IMR-90 (cell line): Measurements from ENCODE around the gene MAGEA2. TPM values are rescaled to one million over a fixed set of nuclear protein-coding genes. Genes with fewer than 3 reads are reported as not detected.
"Not testable (repeated sequence)": the region's sequence is repeated elsewhere in the genome, so short reads cannot be mapped to it uniquely, and the experiment has no call there.

Source experiments
- ATAC-seq: fragments of 200-7000 bp; cut with Tn5 transposase; 2 replicates; pipeline ENCODE4 v1.9.1; 2020; ENCODE audit warnings: low read depth, mild to moderate bottlenecking, moderate library complexity
- Bru-seq: library from RNA; stranded (reverse); fragments of 400-500 nt; gene quantifications from one replicate; lab custom pipeline; 2021; lab: Mats Ljungman, UMichigan
- BruChase-seq, 2 experiments: library from RNA; stranded (reverse); fragments of 400-500 nt; gene quantifications; one replicate each; lab custom pipeline; 2021; lab: Mats Ljungman, UMichigan
- BruUV-seq: library from RNA; stranded (reverse); fragments of 400-500 nt; replicated peaks from 2 replicates; lab custom pipeline; 2021; lab: Mats Ljungman, UMichigan
- CTCF ChIA-PET: fragments of 300-600 bp; formaldehyde crosslinking; extraction: SDS; loops from one replicate; lab custom pipeline; 2021; ENCODE audit warnings: antibody characterized with exemption; lab: Yijun Ruan, JAX
- POLR2A ChIA-PET: fragments of 300-600 bp; sonication (Branson Sonifier 250); formaldehyde crosslinking; loops from one replicate; lab custom pipeline; 2022; ENCODE audit warnings: antibody characterized with exemption; ENCODE audit not compliant: unreplicated experiment; lab: Charles Lee
- DNase-seq: peaks from one replicate; pipeline ENCODE4 v3.0.0; 2013
- H2AFZ ChIP-seq: replicated peaks from 2 replicates; pipeline ENCODE3; 2013; ENCODE audit warnings: low read length, mild to moderate bottlenecking; ENCODE audit not compliant: poor library complexity
- H2AK5ac ChIP-seq: 2 replicates; pipeline ENCODE4 v1.6.1; 2013; ENCODE audit warnings: low read depth, low read length, inconsistent platforms
- H2AK9ac ChIP-seq: replicated peaks from 2 replicates; pipeline ENCODE3; 2013; ENCODE audit warnings: mild to moderate bottlenecking, low read depth, low read length, moderate library complexity; ENCODE audit not compliant: poor library complexity
- H2BK120ac ChIP-seq: 2 replicates; pipeline ENCODE4 v1.6.1; 2013; ENCODE audit warnings: low read depth, low read length, inconsistent platforms
- H2BK15ac ChIP-seq: 3 replicates; pipeline ENCODE4 v1.6.1; 2013; ENCODE audit warnings: low read depth, low read length, inconsistent platforms
- H2BK20ac ChIP-seq: 2 replicates; pipeline ENCODE4 v1.6.1; 2013; ENCODE audit warnings: low read depth, mild to moderate bottlenecking, inconsistent platforms, low read length, moderate library complexity
- H2BK5ac ChIP-seq: 2 replicates; pipeline ENCODE4 v1.6.1; 2013; ENCODE audit warnings: mild to moderate bottlenecking, low read depth, low read length, inconsistent platforms; ENCODE audit not compliant: poor library complexity, severe bottlenecking
- H3K14ac ChIP-seq: replicated peaks from 2 replicates; pipeline ENCODE4 v1.6.1; 2013; ENCODE audit warnings: low read depth, low read length, inconsistent platforms
- H3K18ac ChIP-seq: 2 replicates; pipeline ENCODE4 v1.6.1; 2013; ENCODE audit warnings: low read depth, low read length, control low read depth
- H3K23ac ChIP-seq: 2 replicates; pipeline ENCODE4 v1.6.1; 2013; ENCODE audit warnings: low read depth, low read length, inconsistent platforms
- H3K27ac ChIP-seq: 2 replicates; pipeline ENCODE4 v1.5.1; 2013; ENCODE audit warnings: mild to moderate bottlenecking, control low read depth, low read length; ENCODE audit not compliant: insufficient read depth
- H3K27me3 ChIP-seq: 2 replicates; pipeline ENCODE4 v1.6.1; 2013; ENCODE audit warnings: low read length; ENCODE audit not compliant: control insufficient read depth, insufficient read depth
- H3K36me3 ChIP-seq: 2 replicates; pipeline ENCODE4 v1.6.1; 2013; ENCODE audit warnings: low read length, mixed read lengths; ENCODE audit not compliant: control insufficient read depth, insufficient read depth
- H3K4ac ChIP-seq: 2 replicates; pipeline ENCODE4 v1.6.1; 2013; ENCODE audit warnings: low read depth, low read length, inconsistent platforms
- H3K4me1 ChIP-seq: 2 replicates; pipeline ENCODE4 v1.6.1; 2013; ENCODE audit warnings: low read length, mixed read lengths; ENCODE audit not compliant: control insufficient read depth, insufficient read depth
- H3K4me2 ChIP-seq: 2 replicates; pipeline ENCODE4 v1.6.1; 2013; ENCODE audit warnings: low read depth, mild to moderate bottlenecking, control low read depth, low read length, moderate library complexity
- H3K4me3 ChIP-seq: 2 replicates; pipeline ENCODE4 v1.5.1; 2013; ENCODE audit warnings: low read depth, mild to moderate bottlenecking, control low read depth, low read length, moderate library complexity; ENCODE audit not compliant: insufficient read depth
- H3K56ac ChIP-seq: 2 replicates; pipeline ENCODE4 v1.6.1; 2013; ENCODE audit warnings: low read length, inconsistent platforms; ENCODE audit not compliant: insufficient read depth; ENCODE audit errors: extremely low read depth
- H3K79me1 ChIP-seq, 2 experiments: 2 replicates each; pipeline ENCODE4 v1.6.1; 2013; ENCODE audit warnings: low read length in 2 of 2, inconsistent platforms in 1 of 2, low read depth in 1 of 2
- H3K9ac ChIP-seq: 2 replicates; pipeline ENCODE4 v1.6.1; 2013; ENCODE audit warnings: low read depth, low read length, control low read depth
- H3K9me1 ChIP-seq: 2 replicates; pipeline ENCODE4 v1.6.1; 2013; ENCODE audit warnings: low read length, inconsistent platforms; ENCODE audit not compliant: insufficient read depth
- H3K9me3 ChIP-seq: 2 replicates; pipeline ENCODE4 v1.6.1; 2013; ENCODE audit warnings: low read length; ENCODE audit not compliant: control insufficient read depth, insufficient read depth
- H4K20me1 ChIP-seq: 2 replicates; pipeline ENCODE4 v1.6.1; 2013; ENCODE audit warnings: low read length, inconsistent platforms; ENCODE audit not compliant: insufficient read depth
- H4K5ac ChIP-seq: 2 replicates; pipeline ENCODE4 v1.6.1; 2013; ENCODE audit warnings: mild to moderate bottlenecking, low read depth, low read length, control low read depth
- H4K8ac ChIP-seq, 2 experiments: 2 replicates each; pipeline ENCODE4 v1.6.1; 2013; ENCODE audit warnings: low read depth in 2 of 2, low read length in 2 of 2, control low read depth in 1 of 2, inconsistent platforms in 1 of 2
- H4K91ac ChIP-seq: 2 replicates; pipeline ENCODE4 v1.6.1; 2013; ENCODE audit warnings: low read depth, low read length, inconsistent platforms; ENCODE audit not compliant: insufficient read depth
- WGBS, 2 experiments: methylation state at CpG; one replicate each; pipeline versions ENCODE4 v1.1.5 to v1.1.7; 2013; ENCODE audit warnings: missing lambda C conversion rate in 2 of 2; ENCODE audit not compliant: insufficient read length in 1 of 2; ENCODE audit errors: extremely low coverage in 2 of 2; 5-methylcytosine and 5-hydroxymethylcytosine counted together
- dilution Hi-C: fragments of 300-500 bp; cut with HindIII; formaldehyde crosslinking; loops from one replicate; pipeline ENCODE4 v1.14.3; 2018; ENCODE audit warnings: low sequenced_read_pairs; ENCODE audit not compliant: unreplicated experiment
- in situ Hi-C: fragments of 300-500 bp; cut with MboI; formaldehyde crosslinking; loops from 3 replicates; pipeline ENCODE4 v1.14.3; 2019; ENCODE audit warnings: low sequenced_read_pairs, inconsistent platforms, mixed read lengths
- intact Hi-C: fragments of 100-400 bp; cut with micrococcal nuclease; formaldehyde crosslinking; loops from 2 replicates; pipeline ENCODE4 v1.10.0; 2022
- long read RNA-seq: library from polyadenylated mRNA; unstranded; transcript quantifications from one replicate; pipeline ENCODE4 v2.0.0, GENCODE V29; 2021; ENCODE audit not compliant: unreplicated experiment
- polyA plus RNA-seq, 3 experiments: library from polyadenylated mRNA; depleted of rRNA; stranded (reverse); fragments of >200 nt; gene quantifications; 2 replicates each; pipeline ENCODE4 v1.2.3, GENCODE V29; 2012; ENCODE audit warnings: low replicate concordance in 1 of 3
- total RNA-seq: library from RNA; depleted of rRNA; stranded (reverse); fragments of >200 nt; gene quantifications from 2 replicates; pipeline ENCODE4 v1.2.3, GENCODE V29; 2012; rRNA removed

Gene MAGEA2, protein sequence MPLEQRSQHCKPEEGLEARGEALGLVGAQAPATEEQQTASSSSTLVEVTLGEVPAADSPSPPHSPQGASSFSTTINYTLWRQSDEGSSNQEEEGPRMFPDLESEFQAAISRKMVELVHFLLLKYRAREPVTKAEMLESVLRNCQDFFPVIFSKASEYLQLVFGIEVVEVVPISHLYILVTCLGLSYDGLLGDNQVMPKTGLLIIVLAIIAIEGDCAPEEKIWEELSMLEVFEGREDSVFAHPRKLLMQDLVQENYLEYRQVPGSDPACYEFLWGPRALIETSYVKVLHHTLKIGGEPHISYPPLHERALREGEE
- total RNA-seq (not detected in 2 replicates), polyA plus RNA-seq (2012; rRNA removed) (not detected in 2 replicates), Bru-seq, nascent RNA (not detected), BruChase-seq, experiment 1, labeled RNA remaining after a 6-hour chase (not detected), BruChase-seq, experiment 2, labeled RNA remaining after a 2-hour chase (not detected)
- not detected in 2 replicates for polyA plus RNA-seq (2012; cell fraction: cytosol; rRNA removed)
- not detected in 2 replicates for polyA plus RNA-seq (2012; cell fraction: nucleus; rRNA removed; ENCODE audit: low replicate concordance)
- long read RNA-seq: 0 reads

DNA sequence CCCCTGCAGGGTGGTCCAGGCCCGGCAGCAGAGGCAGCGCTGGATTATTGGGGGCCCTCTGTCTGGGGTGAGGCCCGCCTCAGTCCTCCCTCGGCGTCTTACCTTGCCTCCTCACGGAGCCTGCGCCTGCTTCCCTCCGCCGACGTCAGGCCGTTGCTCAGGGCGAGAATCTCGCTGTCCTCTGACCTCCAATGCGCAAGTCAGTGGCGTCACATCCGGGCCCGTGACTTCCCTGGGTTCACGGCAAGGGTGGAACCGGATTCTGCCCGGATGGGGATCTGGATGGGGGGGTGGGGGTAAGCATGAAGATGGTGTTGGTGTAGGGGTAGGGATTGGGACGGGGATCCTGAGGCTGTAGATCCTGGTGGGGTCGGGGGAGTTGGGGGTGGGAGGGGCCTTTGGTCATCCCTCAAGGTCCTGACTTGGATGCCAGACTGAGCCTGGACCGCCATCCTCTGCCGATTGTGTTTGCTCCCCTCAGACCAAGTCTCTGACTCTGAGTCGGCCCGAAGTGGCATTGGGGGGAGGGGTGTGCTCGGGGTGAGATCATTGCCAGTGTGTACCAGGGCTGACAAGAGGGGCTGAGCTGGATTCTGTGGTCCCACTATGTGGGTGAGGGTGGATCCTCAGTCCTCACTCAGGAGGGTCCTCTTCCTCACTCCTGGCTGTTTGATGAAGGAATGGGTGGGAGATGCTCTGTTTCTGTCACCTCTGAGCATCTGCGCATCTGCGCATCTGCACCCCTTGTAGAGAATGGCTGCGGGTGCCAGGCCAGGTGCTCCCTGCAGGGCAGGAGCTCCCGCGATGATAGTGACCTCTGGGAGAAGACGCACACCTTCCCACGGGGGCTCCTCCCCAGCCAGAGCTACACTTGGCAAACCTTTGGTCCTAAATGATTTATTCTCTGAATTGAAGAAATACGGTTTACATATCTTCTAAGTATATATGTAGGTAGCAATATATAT lies at the start of gene MAGEA2:
Gene MAGEA2 (minus strand): TSS at position 157 of the 965 bp plus-strand sequence. CDS start 2,479 bp downstream, outside the sequence.
- H4K91ac ChIP-seq, POLR2A ChIA-PET, H3K27ac ChIP-seq, H2AK9ac ChIP-seq, H3K4ac ChIP-seq, in situ Hi-C loops, H2AK5ac ChIP-seq, H3K14ac ChIP-seq, H3K36me3 ChIP-seq, H4K5ac ChIP-seq, dilution Hi-C loops, H3K56ac ChIP-seq, H3K23ac ChIP-seq, DNase-seq, BruUV-seq, ATAC-seq, H2BK20ac ChIP-seq, H3K4me3 ChIP-seq, H2BK5ac ChIP-seq, H4K20me1 ChIP-seq, H3K27me3 ChIP-seq, intact Hi-C loops, H2BK120ac ChIP-seq, H3K4me2 ChIP-seq, H3K9ac ChIP-seq, H3K18ac ChIP-seq, CTCF ChIA-PET, H3K79me1 ChIP-seq, H2BK15ac ChIP-seq, H2AFZ ChIP-seq, H3K4me1 ChIP-seq, H3K9me1 ChIP-seq, H4K8ac ChIP-seq, H3K9me3 ChIP-seq: not testable (repeated sequence)
- WGBS, 2 experiments: no CpG with 5 or more reads among the region's 35 CpGs
